ENCODE measurements around the gene FAM222A. TPM values are rescaled to one million over a fixed set of nuclear protein-coding genes. Genes with fewer than 3 reads are reported as not detected.

Gene FAM222A
- total and polyA plus RNA-seq, 2 of the 4 experiments (the other 2 are of a cell fraction), result under 0.01 to 0.32 TPM

- TF ChIP-seq MAZ (IDR thresholded peaks at IDR 0.05; ENCODE audit: borderline replicate concordance, low read depth, low read length), result no peak
- no peak for TF ChIP-seq RFX5 (IDR thresholded peaks at IDR 0.05; ENCODE audit: low read depth, low read length)
Observed at GRCh38 chr12:109758426-109759420, 45.1 kb downstream of the FAM222A start (continued).

- no peak overlapping the region for H3K4ac ChIP-seq (ENCODE audit: low read depth, low read length)
- no peak overlapping the region for H4K91ac ChIP-seq (ENCODE audit: insufficient read depth, low read depth, low read length)
- H3K23ac ChIP-seq (ENCODE audit: low read depth, low read length), result no peak overlapping the region
- no peak overlapping the region for H3K18ac ChIP-seq (ENCODE audit: low read depth, low read length)
- H3K9ac ChIP-seq (ENCODE audit: low read depth, low read length), result no peak overlapping the region
- H4K8ac ChIP-seq (ENCODE audit: low read depth in 2 of 2, low read length in 2 of 2), result no peak overlapping the region
- peaks cover 23% of the 10 kb centered on the region; the same call in 1 of the 2 replicates for H3K27me3 ChIP-seq (ENCODE audit: control insufficient read depth, insufficient read depth, low read length)
- H4K5ac ChIP-seq (ENCODE audit: low read depth, low read length), result no peak overlapping the region
- 10% methylated on average over 2 of the region's 13 CpGs; no CpG with 5 or more reads in 1 of the 2 experiments for WGBS, 2 experiments (ENCODE audit: extremely low coverage in 2 of 2, insufficient read length in 1 of 2)
- peaks cover 2% of the 10 kb centered on the region; the same call in 1 of the 2 replicates for H3K9me3 ChIP-seq (ENCODE audit: control insufficient read depth, insufficient read depth, low read length)
- H3K4me1 ChIP-seq (ENCODE audit: control insufficient read depth, insufficient read depth, low read length), result no peaks in the 10 kb centered on the region
- H2BK20ac ChIP-seq (ENCODE audit: low read depth, low read length), result no peak overlapping the region
- H3K36me3 ChIP-seq (ENCODE audit: control insufficient read depth, insufficient read depth, low read length), result no peaks in the 10 kb centered on the region
- no peak for DNase-seq
- H2BK5ac ChIP-seq (ENCODE audit: low read depth, low read length, poor library complexity, severe bottlenecking), result no peak overlapping the region
- POLR2A ChIA-PET (ENCODE audit: unreplicated experiment), result no interaction called here
- intact Hi-C loops (cut with micrococcal nuclease) (no loop called here), in situ Hi-C loops (cut with MboI; ENCODE audit: low sequenced_read_pairs) (no loop called here), dilution Hi-C loops (cut with HindIII; ENCODE audit: low sequenced_read_pairs, unreplicated experiment) (no loop called here)
- no peak overlapping the region for H2BK15ac ChIP-seq (ENCODE audit: low read depth, low read length)
- no peaks in the 10 kb centered on the region for H3K9me1 ChIP-seq (ENCODE audit: insufficient read depth, low read length)
- no peak overlapping the region for H3K56ac ChIP-seq (ENCODE audit: extremely low read depth, insufficient read depth, low read length)
- H4K20me1 ChIP-seq (ENCODE audit: insufficient read depth, low read length), result no peaks in the 10 kb centered on the region
- no peak overlapping the region for H2AK5ac ChIP-seq (ENCODE audit: low read depth, low read length)
- H3K27ac ChIP-seq (ENCODE audit: insufficient read depth, low read length), result no peak overlapping the region
- CTCF ChIA-PET, result no interaction called here
- no TSS peak for BruUV-seq (replicated peaks)
- ATAC-seq (ENCODE audit: low read depth), result no peak
- no peak overlapping the region for H2BK120ac ChIP-seq (ENCODE audit: low read depth, low read length)
- no peak overlapping the region for H3K4me2 ChIP-seq (ENCODE audit: low read depth, low read length)
- TF ChIP-seq MXI1 (IDR thresholded peaks at IDR 0.05; ENCODE audit: borderline replicate concordance, low read depth, low read length) (no peak), CHD1 (IDR thresholded peaks at IDR 0.05; ENCODE audit: low read depth, low read length) (no peak), ELK1 (IDR thresholded peaks at IDR 0.05; ENCODE audit: borderline replicate concordance, low read depth, low read length) (no peak), SMC3 (IDR thresholded peaks at IDR 0.05; ENCODE audit: low read depth, low read length) (no peak), CEBPB (IDR thresholded peaks at IDR 0.05; ENCODE audit: low read depth, low read length) (no peak)
- H2AK9ac ChIP-seq (replicated peaks; ENCODE audit: low read depth, low read length, poor library complexity), result no peak overlapping the region
- H2AFZ ChIP-seq (replicated peaks; ENCODE audit: low read length, poor library complexity), result no peak overlapping the region
- no peak overlapping the region for H3K4me3 ChIP-seq (ENCODE audit: insufficient read depth, low read depth, low read length)
- no peaks in the 10 kb centered on the region for H3K79me1 ChIP-seq (ENCODE audit: low read depth in 1 of 2, low read length in 2 of 2)
- no peak overlapping the region for H3K14ac ChIP-seq (replicated peaks; ENCODE audit: low read depth, low read length)
Observed at GRCh38 chr12:109759595-109759994, 46.0 kb downstream of the FAM222A start.
